GM19035 (cell line): ENCODE data around the gene CHFR.
"Not testable (repeated sequence)": the region's sequence is repeated elsewhere in the genome, so short reads cannot be mapped to it uniquely, and the experiment has no call there.

Source experiments
- ATAC-seq: cut with Tn5 transposase; IDR thresholded peaks from one replicate; pipeline ENCODE4 v1.9.1; 2021; ENCODE audit not compliant: unreplicated experiment

Gene CHFR

GRCh38 chr12:132874620-132875019, 12.8 kb downstream of the CHFR start:
- ATAC-seq = not testable (repeated sequence)

- ATAC-seq = no peak
Measured at GRCh38 chr12:132874175-132874574, 13.2 kb downstream of the CHFR start.

DNA sequence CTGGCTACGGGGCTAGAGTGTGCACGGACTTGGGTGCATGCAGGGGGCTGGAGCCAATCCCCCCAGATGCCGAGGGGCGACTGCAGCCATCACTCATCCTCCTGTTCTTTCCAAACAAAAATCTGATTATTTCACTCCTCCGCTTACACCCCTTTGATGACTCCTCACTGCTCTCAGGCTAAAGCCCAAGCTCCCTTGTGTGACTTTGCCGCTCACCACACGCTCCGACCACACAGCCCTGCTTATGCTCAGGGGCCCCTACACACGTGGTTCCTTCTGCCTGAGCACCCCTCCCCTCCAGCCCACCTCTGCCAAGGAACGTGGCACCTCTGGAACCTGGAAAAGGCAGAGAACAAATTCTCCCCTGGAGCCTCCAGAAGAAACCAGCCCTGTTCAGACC, 13.7 kb downstream of the CHFR start:
- ATAC-seq = no peak

DNA sequence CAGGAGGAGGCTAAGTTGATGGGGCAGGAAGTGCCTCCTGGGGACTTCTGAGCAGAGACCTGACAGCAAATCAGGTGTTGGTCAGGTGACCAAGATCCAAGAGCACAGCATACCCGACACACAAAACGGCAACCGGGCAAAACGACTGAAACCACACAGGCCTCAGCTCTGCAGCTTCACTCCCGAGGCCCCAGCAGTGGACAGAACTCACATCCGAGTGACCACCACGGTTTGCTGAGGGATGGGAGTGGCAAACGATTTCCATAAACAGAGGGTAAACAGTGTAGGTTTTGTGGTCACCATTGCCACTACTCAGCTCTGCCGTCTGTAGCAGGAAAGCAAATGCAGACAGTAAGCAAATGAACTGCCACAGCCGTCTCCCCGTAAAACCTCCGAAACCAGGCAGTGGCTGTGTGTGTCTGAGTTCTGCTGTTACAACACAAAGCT, 14.4 kb downstream of the CHFR start:
- no peak for ATAC-seq

DNA sequence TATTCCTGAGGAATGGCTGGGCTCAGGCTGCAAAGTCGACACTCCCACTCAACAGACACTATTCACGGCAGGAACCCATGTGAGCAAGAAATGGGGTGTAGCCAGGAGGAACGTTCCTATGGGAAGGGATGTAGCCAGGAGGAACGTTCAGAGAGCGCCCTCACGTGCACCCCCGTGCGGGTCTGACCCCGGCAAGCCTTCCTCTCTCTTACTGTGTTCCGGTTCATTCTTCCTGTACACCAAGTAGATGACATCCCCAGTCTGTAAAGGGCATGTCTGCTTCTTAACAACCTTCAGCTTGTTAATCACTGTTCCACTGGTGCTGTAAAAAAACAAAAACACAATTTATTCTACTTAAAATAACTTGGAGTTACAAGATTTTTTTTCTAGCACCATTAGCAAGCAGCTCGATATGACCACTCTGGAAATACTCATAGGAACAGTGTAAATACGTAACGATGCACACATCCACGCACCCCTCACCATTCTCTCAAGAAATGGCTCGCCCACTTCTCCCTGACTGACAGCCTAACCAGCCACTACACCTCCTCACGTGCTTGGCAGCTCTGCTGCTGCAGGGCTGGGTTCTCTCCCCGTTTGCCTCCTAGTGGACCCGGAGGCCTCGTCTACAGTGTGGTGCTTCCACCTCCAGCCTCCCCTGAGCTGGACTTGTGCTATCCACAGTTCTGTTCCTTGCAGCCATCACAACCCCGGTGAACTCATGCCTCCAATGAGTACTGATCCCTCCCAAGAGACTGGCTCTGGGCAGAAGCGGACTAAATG, 15.1 kb downstream of the CHFR start:
- ATAC-seq = no peak

GRCh38 chr12:132869551-132869950, 17.9 kb downstream of the CHFR start:
- ATAC-seq = no peak

- ATAC-seq = no peak
Measured at GRCh38 chr12:132866251-132866828, 21.1 kb downstream of the CHFR start.

- no peak for ATAC-seq
Measured at GRCh38 chr12:132861558-132861957, 25.8 kb downstream of the CHFR start.

DNA sequence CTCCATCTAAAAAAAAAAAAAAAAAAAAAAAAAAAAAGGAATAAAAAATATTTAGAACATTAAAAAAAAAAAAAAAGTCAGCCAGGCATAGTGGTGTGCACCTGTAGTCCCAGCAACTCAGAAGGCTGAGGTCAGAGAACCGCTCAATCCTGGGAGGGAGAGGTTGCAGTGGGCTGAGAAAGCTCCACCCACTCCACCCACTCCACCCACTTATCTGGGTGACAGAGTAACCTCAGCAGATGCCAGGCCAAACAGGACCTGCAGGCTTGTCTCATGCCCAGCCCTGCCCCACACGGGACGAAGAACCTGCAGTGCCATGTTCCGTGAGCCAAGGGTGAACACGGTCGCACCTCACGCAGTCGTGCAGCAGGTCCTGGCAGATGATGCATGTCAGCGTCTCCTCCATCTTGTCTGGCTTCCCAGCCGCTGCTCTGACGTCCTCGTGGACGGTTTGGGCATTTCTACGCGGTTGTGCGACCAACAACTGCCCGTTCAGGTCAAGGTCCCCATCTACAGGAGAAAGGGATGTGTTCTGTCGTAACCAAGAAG, 28.6 kb downstream of the CHFR start:
- no peak for ATAC-seq

GRCh38 chr12:132857019-132857418, 30.4 kb downstream of the CHFR start:
- ATAC-seq = not testable (repeated sequence)

DNA sequence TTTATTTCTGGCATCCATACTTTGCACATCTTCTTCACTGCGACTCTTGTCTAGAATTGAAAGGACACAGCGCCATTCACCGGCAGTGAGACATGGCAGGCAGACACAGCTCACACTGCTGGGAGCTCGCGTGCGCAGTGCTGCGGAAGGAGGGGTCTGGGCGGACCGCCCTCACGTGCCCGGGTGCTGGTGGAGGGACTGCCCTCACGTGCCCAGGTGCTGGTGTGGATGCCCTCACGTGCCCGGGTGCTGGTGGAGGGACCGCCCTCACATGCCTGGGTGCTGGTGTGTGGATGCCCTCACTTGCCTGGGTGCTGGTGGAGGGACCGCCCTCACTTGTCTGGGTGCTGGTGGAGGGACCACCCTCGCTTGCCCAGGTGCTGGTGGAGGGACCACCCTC, 30.8 kb downstream of the CHFR start:
- no peak for ATAC-seq

DNA sequence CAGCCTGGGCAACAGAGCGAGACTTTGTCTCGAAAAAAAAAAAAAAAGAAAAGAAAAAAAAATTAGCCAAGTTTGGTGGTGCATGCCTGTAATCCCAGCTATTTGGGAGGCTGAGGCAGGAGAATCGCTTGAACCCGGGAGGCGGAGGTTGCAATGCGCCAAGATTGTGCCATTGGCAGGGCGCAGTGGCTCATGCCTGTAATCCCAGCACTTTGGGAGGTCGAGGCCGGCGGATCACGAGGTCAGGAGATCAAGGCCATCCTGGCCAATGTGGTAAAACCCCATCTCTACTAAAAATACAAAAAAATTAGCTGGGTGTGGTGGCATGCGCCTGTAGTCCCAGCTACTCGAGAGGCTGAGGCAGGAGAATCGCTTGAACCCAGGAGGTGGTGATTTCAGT, 32.2 kb downstream of the CHFR start:
- ATAC-seq = not testable (repeated sequence)

- ATAC-seq = no peak
Measured at GRCh38 chr12:132853285-132854092, 33.9 kb downstream of the CHFR start.

DNA sequence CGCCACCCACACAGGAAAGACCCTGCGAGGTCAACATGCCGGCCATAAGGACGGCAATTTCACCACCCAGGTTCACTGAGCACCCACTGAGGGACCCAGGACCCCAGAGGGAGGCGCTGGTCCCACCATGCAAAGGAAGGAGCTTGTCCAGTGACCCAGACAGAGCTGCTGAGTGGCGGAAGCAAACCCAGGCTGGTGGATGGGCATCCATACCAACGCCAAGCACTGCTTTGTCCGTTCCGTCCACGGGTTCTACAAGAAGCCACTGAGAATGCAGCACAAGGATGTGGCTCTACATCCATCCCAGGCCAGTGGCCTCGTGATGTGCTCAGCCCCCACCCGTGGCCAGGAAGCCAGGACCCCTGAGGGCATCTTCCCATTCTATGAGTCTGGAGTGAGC, 34.9 kb downstream of the CHFR start:
- no peak for ATAC-seq

- no peak for ATAC-seq
Measured at GRCh38 chr12:132851465-132851864, 35.9 kb downstream of the CHFR start.

- no peak for ATAC-seq
Measured at GRCh38 chr12:132850291-132850690, 37.1 kb downstream of the CHFR start.

GRCh38 chr12:132848521-132848920, 38.9 kb downstream of the CHFR start:
- no peak for ATAC-seq

DNA sequence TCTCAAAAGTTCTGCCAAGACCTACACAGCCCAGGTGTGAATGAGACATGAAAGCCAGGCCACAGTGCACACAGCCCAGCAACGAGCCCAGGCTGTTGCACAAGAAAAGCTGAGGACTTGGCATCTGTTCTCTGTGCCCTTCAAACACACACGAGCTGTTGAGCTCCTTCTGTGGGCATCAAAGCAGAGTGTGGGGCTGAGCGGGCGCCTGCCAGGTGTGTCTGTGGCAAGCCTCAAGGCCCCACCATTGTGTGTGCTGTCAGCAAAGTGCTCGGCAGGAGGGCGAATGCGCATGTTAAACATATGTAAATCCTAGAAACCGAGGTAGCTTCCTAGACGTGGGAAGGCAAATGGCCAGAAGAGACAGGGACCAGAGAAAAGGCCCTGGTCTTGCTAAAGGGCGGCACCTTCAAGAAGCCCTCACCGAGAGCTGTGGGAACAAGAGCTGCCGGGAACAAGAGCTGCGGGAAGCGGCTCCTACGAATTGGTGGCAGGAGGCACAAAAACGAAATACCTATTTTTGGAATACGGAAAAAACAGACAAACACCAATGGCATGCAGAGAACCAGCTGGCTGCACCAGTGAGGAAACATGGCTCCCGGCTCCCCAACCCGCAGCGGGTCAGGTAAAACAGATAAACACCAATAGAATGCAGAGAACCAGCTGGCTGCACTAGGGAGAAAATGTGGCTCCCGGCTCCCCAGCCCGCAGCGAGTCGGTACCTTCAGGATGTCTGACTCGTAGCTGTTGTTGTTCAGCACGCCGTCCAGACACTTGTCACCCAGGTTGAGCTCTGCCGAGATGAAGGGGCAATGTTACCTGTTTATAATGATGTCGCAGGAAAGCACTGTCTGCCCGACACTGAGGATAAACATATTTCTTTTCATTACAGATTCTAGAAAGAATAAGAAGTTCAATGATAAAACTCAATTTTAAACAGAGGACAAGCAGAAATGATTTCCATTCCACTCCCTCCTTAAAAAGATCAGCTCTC, 39.7 kb downstream of the CHFR start:
- ATAC-seq = no peak

DNA sequence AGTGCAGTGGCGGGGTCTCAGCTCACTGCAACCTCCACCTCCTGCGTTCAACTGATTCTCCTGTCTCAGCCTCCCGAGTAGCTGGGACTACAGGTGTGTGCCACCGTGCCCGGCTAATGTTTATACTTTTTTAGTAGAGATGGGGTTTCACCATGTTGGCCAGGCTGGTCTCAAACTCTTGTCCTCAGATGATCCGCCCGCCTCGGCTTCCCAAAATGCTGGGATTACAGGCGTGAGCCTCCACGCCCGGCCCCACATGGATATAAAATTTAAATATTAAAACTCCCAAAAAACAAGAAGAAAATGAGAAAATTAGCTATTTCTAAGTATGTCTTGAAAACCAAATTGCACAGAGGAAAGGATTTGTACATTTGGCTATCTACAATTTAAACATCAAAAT, 42.7 kb downstream of the CHFR start:
- ATAC-seq = not testable (repeated sequence)

DNA sequence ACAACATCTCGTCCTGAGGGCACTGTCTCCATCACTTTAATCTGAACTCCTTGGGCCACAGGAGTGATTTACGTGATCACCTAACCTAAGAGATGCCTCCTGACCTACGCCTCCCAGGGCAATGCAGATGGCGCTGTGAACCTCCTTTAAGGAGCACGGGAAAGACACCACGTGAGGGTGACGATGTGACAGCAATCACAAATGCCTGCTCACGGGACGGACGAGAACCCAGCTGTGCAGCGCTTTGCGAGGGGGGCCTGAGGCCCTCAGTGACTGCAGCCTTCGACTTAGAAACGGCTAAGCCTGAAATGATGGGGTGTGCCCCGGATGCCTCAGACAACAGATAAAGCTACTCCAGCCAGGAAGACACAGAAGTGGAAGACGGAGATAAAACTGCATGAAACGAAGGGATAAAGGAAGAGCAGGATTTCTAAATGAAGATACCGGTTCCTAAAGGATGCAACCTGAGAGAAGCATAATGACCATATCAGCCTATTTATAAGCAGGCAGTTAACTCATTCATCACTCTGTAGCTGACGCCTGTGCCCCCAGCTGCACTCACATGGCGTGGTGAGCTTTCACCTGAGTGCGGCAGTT, 44.9 kb downstream of the CHFR start:
- ATAC-seq = no peak
